ENCODE data around the gene CYTIP.
"Not testable (repeated sequence)": the region's sequence is repeated elsewhere in the genome, so short reads cannot be mapped to it uniquely, and the experiment has no call there.

CYTIP gene

DNA sequence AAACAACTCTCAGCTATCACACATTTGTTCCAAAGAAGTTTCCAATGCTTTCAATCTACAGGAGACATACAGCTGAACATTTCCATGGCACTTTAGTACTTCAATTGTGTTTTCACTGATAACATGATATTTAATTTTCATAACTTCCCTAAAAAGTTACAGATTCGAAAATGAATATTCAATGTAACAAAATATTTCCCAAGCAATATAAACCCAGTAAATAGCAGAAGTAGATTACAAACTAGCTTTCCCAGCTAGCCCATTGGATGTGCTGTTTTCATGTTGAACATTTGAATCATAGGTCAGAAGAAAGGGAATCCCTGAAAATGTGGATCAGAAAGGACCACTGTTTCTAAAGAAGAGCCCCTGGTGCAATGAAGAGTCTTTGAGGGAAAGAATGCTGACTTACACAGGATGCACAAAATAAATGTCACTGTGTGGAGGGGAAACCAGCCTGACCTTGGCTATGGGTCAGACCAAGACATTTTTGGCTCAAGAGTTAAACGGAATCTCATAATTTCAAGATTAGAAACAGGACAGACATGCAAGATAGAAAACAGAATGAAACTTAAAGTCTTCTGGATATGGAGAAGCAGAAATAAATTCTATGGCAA, 22.5 kb downstream of the CYTIP start:
- no peak for DNase-seq

GRCh38 chr2:157420771-157421323, 23.0 kb downstream of the CYTIP start:
- DNase-seq: no peak

DNA sequence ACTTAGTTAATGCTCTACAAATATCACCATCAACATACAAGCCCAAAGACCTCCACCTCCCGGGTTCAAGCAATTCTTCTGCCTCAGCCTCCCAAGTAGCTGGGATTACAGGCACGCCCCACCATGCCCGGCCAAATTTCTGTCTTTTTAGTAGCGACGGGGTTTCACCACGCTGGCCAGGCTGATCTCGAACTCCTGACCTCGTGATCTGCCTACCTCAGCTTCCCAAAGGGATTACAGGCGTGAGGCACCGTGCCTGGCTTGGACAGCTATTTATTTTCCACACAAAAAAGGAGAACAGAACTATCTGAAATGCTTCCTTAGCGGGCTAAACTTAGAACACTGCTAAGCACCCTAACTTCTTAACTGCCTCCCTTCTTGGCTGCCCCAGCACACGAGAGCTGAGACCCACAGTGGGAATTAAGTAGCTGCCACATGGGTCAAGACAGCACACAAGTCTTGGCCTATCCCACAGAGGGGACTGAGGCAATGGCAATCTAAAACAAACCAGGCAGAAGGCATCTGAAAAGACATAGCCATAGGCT, 24.8 kb downstream of the CYTIP start:
- DNase-seq: no peak

GRCh38 chr2:157418239-157418641, 25.6 kb downstream of the CYTIP start:
- DNase-seq: no peak

- DNase-seq: no peak
These were observed 28.2 kb downstream of the CYTIP start for GRCh38 chr2:157415591-157416101.

DNA sequence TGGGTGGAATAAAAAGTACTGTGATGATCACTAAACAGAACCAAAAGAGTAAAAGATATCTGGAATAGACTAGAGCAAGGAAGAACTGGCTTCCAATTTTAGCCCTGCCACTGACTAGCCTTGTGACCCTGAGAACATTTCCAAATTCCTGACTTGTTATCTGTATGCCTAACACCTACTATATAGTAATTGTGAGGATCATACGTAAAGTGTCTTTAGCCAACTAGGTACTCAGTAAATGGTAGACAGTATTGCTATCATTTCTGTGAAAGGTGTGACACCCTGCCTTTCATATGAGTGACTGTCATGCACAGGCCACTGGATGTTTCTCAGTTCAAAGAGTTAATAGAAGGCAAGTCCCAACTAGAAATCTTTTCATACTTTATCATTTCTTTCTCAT, 29.8 kb downstream of the CYTIP start:
- no peak for DNase-seq

DNA sequence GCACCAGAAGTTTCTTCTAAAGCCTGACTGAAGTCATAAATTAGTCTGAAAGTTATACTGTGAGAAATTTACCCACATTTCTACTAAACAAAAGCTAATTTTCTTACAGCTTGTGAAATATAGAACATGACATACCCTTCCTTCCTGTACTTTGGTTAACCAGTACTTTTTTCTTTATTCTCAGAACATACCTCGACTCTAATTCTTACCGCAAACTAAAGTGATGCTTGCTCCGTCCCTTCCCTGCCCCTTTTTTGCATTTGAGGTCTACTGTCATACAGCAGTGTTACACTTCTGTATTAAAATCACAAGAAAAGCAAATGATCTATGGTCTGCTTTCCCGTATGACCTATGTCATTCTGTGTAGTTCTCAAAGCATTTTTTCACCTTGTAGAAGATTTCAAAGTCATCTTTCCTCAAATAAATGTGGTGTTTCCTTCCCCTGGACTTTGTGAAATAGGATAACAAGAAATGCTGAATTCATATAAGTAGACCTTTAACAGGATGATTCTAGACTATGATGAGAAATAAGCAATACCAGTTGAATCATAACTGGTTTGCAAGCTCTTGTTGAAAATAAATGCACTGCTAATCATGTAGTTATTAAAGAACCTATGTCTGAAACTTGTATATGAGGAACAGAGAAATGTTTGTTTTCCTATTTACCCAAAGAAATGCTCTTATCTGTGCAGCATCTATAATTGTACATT, 30.4 kb downstream of the CYTIP start:
- peak; percentile 21 for DNase-seq

GRCh38 chr2:157411624-157412336, 32.1 kb downstream of the CYTIP start:
- DNase-seq: no peak

DNA sequence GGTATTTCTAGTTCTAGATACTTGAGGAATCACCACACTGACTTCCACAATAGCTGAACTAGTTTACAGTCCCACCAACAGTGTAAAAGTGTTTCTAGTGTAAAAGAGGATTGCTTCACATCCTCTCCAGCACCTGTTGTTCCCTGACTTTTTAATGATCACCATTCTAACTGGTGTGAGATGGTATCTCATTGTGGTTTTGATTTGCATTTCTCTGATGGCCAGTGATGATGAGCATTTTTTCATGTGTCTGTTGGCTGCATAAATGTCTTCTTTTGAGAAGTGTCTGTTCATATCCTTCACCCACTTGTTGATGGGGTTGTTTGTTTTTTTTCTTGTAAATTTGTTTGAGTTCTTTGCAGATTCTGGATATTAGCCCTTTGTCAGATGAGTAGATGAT, 38.5 kb downstream of the CYTIP start:
- not testable (repeated sequence) for DNase-seq

- DNase-seq: peak; percentile 53
These were observed 39.5 kb downstream of the CYTIP start for GRCh38 chr2:157404363-157404762.

DNA sequence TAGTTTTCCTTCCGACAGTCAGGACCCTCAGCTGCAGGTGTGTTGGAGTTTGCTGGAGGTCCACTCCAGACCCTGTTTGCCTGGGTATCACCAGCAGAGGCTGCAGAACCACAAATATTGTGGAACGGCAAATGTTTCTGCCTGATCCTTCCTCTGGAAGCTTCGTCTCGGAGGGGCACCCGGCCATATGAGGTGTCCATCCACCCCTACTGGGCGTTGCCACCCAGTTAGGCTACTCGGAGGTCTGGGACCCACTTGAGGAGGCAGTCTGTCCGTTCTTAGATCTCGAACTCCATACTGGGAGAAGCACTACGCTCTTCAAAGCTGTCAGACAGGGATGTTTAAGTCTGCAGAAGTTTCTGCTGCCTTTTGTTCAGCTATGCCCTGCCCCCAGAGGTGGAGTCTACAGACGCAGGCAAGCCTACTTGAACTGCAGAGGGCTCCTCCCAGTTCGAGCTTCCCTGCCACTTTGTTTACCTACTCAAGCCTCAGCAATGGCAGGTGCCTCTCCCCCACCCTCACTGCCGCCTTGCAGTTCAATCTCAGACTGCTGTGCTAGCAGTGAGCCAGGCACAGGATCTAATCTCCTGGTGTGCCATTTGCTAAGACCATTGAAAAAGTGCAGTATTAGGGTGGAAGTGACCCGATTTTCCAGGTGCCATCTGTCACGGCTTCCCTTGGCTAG, 40.9 kb downstream of the CYTIP start:
- not testable (repeated sequence) for DNase-seq

- DNase-seq: no peak
These were observed 48.1 kb downstream of the CYTIP start for GRCh38 chr2:157395811-157396210.

GRCh38 chr2:157394928-157395327, 49.0 kb downstream of the CYTIP start:
- DNase-seq: no peak

DNA sequence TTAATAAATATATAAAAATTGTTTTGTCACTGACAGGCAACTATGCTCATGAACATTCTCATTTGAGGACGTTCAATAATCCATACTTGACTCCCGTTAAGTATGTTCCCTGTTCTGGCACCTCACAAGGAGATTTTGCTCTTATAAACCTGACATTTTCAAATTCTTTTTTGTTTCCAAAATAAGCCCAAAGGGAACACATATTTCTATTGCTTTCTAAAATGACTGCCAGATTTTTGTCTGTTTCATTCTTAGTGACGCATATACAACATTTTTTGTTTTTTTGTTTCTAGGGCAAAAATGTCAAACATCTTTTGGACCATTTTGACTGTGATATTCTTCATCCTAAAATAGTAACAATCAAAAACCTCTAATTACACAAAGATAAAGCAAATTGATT, 50.5 kb downstream of the CYTIP start:
- no peak for DNase-seq

- no peak for DNase-seq
These were observed 55.1 kb downstream of the CYTIP start for GRCh38 chr2:157388827-157389226.

DNA sequence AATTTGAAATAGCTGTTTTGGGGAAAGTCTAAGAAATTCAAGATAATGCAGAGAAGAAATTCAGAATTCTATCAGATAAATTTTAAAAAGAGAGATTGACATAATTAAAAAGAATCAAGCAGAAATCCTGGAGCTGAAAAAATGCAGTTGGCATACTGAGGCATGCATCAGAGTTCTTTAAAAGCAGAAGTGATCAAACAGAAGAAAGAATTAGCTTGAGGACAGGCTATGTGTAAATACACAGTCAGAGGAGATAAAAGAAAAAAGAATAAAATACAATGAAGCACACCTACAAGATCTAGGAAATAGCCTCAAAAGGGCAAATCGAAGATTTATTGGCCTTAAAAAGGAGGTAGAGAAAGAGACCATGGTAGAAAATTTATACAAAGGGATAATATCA, 57.1 kb downstream of the CYTIP start:
- no peak for DNase-seq

DNA sequence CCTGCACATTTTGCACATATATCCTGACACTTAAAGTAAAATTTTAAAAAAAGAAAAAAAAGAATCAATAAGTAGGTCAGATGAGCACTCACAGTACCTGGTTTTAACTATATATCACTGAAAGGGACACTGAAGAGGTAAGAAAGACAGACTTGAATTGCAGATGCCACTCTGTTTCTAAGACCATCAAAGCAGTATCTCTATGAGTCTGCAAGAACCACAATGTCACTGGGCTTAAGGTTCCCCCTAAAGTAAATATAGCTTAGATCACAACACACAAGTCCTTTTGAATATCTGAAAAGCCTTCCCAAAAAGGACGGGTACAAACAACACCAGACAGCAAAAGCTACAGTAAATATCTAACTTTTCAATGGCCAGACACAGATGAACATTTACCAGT, 57.6 kb downstream of the CYTIP start:
- no peak for DNase-seq

DNA sequence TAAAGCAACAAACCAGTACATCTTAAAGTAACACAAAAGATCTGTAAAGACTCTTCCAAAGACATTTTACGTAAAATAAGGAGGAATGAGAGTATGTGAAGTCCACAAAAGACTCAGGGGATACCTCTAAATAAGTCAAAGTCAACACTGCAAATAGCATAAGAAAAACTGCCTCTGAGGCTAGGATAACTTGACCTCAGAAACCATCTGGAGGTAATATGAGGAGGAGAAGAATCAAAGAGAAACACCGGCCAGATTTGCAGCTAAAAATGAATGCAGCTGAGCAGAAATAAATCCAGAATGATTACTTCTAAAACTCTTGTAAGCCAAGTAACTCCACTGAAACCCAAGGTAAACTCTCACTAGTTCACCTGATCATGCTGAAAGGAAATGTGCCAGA, 66.0 kb downstream of the CYTIP start:
- DNase-seq: no peak

- DNase-seq: no peak
These were observed 67.8 kb downstream of the CYTIP start for GRCh38 chr2:157376041-157376440.

DNA sequence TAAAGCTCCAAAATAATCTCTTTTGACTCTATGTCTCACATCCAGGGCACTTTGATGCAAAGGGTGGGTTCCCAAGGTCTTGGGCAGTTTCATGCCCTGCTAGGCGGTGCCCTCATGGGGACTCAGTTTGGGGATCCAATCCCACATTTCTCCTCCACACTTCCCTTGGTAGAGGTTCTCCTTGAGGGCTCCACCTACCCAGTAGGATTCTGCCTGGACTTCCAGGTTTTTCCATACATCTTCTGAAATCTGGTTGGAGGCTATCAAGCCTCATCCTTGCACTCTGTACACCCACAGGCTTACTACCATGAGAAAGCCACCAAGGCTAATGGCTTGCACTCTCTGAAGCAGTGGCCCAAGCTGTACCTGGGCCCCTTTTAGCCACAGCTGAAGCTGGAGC, 68.5 kb downstream of the CYTIP start:
- DNase-seq: no peak

- DNase-seq: not testable (repeated sequence)
These were observed 75.4 kb downstream of the CYTIP start for GRCh38 chr2:157368508-157368907.

GRCh38 chr2:157367704-157368103, 76.2 kb downstream of the CYTIP start:
- DNase-seq: no peak
